ENCODE measurements around the gene OPHN1.

The OPHN1 gene

GRCh38 chrX:68411729-68412128, 21.6 kb downstream of the OPHN1 start:
- no peak for TF ChIP-seq EZH2 (optimal IDR thresholded peaks at IDR 0.05; ENCODE audit: low read depth, low read length)
- no peak for TF ChIP-seq CTCF (IDR thresholded peaks at IDR 0.05; ENCODE audit: low read length)
- no peak for TF ChIP-seq EZH2phosphoT487 (IDR thresholded peaks at IDR 0.05; ENCODE audit: low read length)
- Histone ChIP-seq H3K27me3 (replicated peaks; ENCODE audit: insufficient read depth, low read length) (no peaks in the 10 kb centered on the region), H4K20me1 (ENCODE audit: insufficient read depth, low read length) (no peaks in the 10 kb centered on the region), H3K9me2 (replicated peaks; ENCODE audit: insufficient read depth, low read length) (no peaks in the 10 kb centered on the region), H2AFZ (ENCODE audit: low read length) (no peak overlapping the region), H3F3A (ENCODE audit: insufficient read depth, low read length) (no peaks in the 10 kb centered on the region), H3K36me3 (replicated peaks; ENCODE audit: insufficient read depth, low read length) (no peaks in the 10 kb centered on the region), H3K4me3 (ENCODE audit: low read length) (no peak overlapping the region), H3K9ac (ENCODE audit: low read length) (no peak overlapping the region), H3K4me2 (ENCODE audit: low read depth, low read length) (no peak overlapping the region), H3K79me2 (ENCODE audit: low read length) (no peaks in the 10 kb centered on the region), H3K9me3 (replicated peaks; ENCODE audit: insufficient read depth, low read length) (no peaks in the 10 kb centered on the region), H3K4me1 (ENCODE audit: low read length) (no peaks in the 10 kb centered on the region), H3K27ac (ENCODE audit: low read length) (no peak overlapping the region)
- no peak for DNase-seq

GRCh38 chrX:68409194-68409593, 24.1 kb downstream of the OPHN1 start:
- H3K9ac ChIP-seq (ENCODE audit: low read length), result no peak overlapping the region
- H3K4me3 ChIP-seq (ENCODE audit: low read length), result no peak overlapping the region
- no peaks in the 10 kb centered on the region for H3K9me3 ChIP-seq (replicated peaks; ENCODE audit: insufficient read depth, low read length)
- no peak for DNase-seq
- no peak overlapping the region for H2AFZ ChIP-seq (ENCODE audit: low read length)
- H3K27ac ChIP-seq (ENCODE audit: low read length), result no peak overlapping the region
- no peaks in the 10 kb centered on the region for H3K4me1 ChIP-seq (ENCODE audit: low read length)
- no peaks in the 10 kb centered on the region for H3K36me3 ChIP-seq (replicated peaks; ENCODE audit: insufficient read depth, low read length)
- no peaks in the 10 kb centered on the region for H3F3A ChIP-seq (ENCODE audit: insufficient read depth, low read length)
- H3K27me3 ChIP-seq (replicated peaks; ENCODE audit: insufficient read depth, low read length), result no peaks in the 10 kb centered on the region
- no peaks in the 10 kb centered on the region for H3K79me2 ChIP-seq (ENCODE audit: low read length)
- no peak overlapping the region for H3K4me2 ChIP-seq (ENCODE audit: low read depth, low read length)
- TF ChIP-seq CTCF (IDR thresholded peaks at IDR 0.05; ENCODE audit: low read length) (no peak), EZH2 (optimal IDR thresholded peaks at IDR 0.05; ENCODE audit: low read depth, low read length) (no peak), EZH2phosphoT487 (IDR thresholded peaks at IDR 0.05; ENCODE audit: low read length) (no peak)
- H3K9me2 ChIP-seq (replicated peaks; ENCODE audit: insufficient read depth, low read length), result no peaks in the 10 kb centered on the region
- no peaks in the 10 kb centered on the region for H4K20me1 ChIP-seq (ENCODE audit: insufficient read depth, low read length)

- Histone ChIP-seq H3K4me2 (ENCODE audit: low read depth, low read length) (no peak overlapping the region), H4K20me1 (ENCODE audit: insufficient read depth, low read length) (no peaks in the 10 kb centered on the region), H3K4me1 (ENCODE audit: low read length) (no peaks in the 10 kb centered on the region), H3K27me3 (replicated peaks; ENCODE audit: insufficient read depth, low read length) (no peaks in the 10 kb centered on the region), H3K79me2 (ENCODE audit: low read length) (no peaks in the 10 kb centered on the region), H3K9me2 (replicated peaks; ENCODE audit: insufficient read depth, low read length) (no peaks in the 10 kb centered on the region), H3K27ac (ENCODE audit: low read length) (no peak overlapping the region), H3K9ac (ENCODE audit: low read length) (no peak overlapping the region), H3F3A (ENCODE audit: insufficient read depth, low read length) (no peaks in the 10 kb centered on the region), H3K4me3 (ENCODE audit: low read length) (no peak overlapping the region), H3K9me3 (replicated peaks; ENCODE audit: insufficient read depth, low read length) (no peaks in the 10 kb centered on the region), H3K36me3 (replicated peaks; ENCODE audit: insufficient read depth, low read length) (no peaks in the 10 kb centered on the region), H2AFZ (ENCODE audit: low read length) (no peak overlapping the region)
- no peak for TF ChIP-seq CTCF (IDR thresholded peaks at IDR 0.05; ENCODE audit: low read length)
- TF ChIP-seq EZH2phosphoT487 (IDR thresholded peaks at IDR 0.05; ENCODE audit: low read length), result no peak
- TF ChIP-seq EZH2 (optimal IDR thresholded peaks at IDR 0.05; ENCODE audit: low read depth, low read length), result no peak
- DNase-seq, result no peak
These were observed 29.8 kb downstream of the OPHN1 start for GRCh38 chrX:68403522-68403921.

Measured in MM.1S (cell line).